Skin of body (tissue), 2 donors: ENCODE data around the gene SCN4B. TPM values are rescaled to one million over a fixed set of nuclear protein-coding genes. Genes with fewer than 3 reads are reported as not detected.

ENCODE experiments used
- DNase-seq: peaks from one replicate; lab custom pipeline; 2025; lab: John Stamatoyannopoulos, UW
- total RNA-seq: library from RNA; depleted of rRNA; stranded (reverse); fragments of >200 nt; gene quantifications from one replicate; pipeline ENCODE4 v1.2.3, GENCODE V29; 2014

Gene SCN4B
- total RNA-seq, 1 donor from 2014 or later: 3.1 TPM

DNA sequence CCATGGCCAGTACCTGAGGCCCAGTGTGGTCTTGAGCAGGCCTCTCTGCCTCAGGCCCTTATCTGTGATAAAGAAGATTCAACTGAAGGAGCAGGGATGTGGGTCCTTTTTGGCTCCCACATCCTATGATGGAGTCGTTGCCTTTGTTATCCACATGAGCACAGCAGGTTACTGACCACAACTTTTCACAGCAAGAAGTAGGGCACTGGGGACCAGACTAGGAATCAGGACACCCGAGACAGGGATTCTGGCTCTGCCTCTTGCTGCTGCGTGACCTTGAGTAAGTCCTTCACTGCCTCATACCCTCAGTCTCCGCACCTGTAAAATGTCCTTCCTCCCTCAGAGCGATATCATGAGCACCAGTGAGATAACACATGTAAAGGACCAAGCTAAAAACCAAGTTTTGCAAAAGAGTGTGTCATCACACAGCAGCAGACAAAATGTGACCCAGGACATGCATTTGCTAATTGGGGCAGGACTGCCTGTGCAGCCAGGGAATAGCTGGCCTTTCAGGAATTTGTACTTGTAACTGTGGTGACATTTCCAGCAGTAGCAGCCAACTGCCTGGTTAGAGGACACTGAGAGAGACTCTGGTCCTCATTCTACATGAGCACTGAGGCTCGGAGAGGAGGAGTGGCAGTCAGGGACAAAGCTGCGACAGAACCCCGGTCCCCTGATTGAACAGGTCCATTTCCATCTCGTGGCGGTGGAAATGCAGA, 52.6 kb downstream of the SCN4B start:
- no peak for DNase-seq

DNA sequence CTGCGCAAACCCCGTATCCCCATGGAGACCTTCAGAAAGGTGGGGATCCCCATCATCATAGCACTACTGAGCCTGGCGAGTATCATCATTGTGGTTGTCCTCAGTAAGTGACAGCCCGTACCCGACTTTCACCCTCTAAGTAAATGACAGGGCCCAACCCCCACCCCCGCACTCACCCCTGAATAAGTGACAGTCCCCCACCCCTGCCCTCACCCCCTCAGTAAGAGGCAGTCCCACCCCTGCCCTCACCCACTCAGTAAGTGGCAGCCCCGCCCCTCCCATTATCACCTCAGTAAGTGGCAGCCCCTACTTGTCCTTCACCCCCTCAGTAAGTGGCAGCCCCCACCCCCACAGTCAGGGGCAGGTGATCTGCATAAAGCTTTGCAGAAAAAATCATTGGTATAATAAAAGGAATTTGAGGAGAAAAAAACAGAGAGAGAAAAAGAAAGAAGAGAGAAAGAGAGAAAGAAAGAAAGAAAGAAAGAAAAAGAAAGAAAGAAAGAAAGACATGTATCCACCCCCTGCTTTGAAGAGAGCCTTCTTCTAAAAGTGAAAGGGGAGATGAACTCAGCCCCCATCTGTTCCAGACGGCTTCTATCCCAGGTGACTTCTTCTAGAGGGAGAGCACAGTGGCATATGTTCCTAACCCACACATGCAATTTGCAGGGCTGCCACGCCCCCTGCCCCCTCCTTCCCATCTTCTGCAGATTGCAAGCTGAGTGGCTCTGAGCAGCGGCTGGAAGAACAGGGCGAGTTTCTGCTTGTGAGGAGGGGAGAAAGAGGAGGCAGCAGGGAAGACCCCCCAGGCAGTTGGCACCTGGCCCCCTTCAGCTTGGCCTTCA, 53.4 kb downstream of the SCN4B start:
- DNase-seq: no peak

DNA sequence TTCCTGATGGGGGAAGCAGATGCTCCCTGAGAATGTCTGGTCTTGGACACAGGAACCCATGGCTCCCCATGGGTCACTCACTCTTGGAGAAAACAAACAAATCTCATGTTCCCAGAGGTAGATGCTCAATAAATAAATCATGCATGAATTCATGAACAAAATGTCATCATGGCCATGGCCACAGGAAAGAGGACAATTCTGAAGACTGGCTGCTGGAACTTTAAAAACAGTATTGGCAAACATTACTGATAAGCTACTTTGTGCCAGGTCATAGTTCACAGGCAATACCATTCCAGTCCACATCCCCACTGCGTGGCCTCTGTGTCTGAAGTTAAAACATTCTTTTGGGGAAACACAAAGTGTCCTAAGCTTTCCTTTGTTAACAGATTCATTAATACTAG, 56.7 kb downstream of the SCN4B start:
- DNase-seq: no peak

DNA sequence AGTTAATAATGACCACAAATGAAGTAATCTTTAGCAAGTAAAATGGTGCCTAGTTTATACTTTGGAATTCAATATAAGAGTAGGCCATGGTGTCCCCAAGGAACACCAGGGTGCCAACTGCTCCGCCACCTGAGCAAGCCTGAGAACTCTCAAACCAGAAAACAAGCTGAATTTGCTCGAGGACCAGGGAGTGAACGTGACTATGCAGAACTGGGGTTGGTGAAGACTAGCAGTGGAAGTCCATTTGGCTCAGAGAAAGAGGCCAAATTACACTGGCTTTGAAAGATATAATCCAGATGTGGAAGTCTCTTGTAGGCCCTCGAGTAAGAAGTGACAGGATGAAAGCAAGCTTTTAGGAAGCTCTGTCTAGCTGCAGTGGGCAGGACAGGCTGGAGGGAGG, 57.1 kb downstream of the SCN4B start:
- DNase-seq: no peak

DNA sequence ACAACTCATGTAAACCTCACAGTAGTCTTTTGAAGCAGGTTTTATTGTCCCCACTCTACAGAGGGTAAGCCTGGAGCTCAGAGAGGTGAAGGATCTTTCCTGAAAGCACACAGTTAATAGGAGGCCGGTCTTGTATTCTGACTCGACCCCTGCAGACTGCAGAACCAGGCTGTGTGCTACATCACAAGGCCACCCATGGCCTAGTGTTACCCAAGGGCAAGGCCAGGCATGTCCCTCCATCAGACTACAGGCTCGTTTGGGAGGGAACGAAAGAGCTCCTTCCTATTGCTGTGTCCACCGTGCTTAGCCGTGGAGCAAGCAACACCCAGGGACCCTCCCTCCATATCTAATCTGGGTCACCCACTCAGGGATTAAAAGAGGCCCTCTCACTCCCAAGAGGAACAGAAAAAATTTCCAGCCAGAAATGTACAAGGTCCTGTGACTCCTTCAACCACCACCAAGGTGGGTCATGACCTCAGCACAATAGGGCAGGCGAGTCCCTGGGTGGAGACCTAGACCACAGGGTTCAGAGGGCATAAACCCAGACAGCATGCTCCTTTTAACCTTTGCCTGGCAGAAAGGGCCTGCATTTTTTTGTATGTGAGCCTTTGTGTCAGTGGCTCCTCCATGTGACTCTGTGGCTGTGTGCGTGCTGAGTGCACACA, 59.6 kb downstream of the SCN4B start:
- DNase-seq: no peak

DNA sequence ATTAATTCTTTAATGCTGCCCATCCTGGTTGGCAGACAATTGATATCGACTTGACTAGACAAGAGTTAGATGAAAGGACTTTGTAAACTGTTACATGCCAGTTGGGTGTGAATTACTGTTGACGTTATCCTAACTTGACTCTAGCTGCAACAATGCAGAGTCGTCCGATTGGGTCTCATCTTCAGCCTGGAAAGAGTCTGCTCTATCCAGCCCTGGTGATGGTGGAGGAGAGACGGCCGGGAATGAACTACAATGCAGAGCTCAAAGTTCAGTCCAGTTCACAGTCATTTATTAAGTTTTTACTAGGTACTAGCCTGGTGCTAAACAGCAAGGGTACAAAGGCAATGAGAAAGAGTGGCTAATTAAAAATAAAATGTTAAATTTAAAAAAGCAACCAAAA, 60.9 kb downstream of the SCN4B start:
- no peak for DNase-seq

DNA sequence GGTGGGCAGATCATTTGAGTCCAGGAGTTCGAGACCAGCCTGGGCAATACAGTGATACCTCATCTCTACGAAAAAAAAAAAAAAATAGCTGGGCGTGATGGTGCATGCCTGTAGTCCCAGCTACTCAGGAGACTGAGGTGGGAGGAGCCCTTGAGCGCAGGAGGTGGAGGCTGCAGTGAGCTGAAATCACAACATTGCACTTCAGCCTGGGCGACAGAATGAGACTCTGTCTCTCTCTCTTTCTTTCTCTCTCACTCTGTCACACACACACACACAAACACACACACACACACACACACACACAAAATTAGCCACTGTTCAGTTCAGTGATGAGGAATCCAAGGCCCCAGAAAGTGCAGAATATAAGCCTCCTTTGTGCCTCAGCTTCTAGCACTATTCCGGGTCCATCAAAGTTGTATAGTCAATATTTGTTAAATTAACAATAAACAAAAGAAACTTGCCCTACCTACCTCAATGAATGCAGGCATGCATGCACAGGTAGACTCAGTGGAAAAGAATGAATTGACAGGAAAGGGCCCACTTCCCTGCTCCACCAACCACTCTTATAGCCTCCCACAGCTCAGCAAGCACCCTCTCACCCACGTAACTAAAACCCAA, 62.0 kb downstream of the SCN4B start:
- no peak for DNase-seq

DNA sequence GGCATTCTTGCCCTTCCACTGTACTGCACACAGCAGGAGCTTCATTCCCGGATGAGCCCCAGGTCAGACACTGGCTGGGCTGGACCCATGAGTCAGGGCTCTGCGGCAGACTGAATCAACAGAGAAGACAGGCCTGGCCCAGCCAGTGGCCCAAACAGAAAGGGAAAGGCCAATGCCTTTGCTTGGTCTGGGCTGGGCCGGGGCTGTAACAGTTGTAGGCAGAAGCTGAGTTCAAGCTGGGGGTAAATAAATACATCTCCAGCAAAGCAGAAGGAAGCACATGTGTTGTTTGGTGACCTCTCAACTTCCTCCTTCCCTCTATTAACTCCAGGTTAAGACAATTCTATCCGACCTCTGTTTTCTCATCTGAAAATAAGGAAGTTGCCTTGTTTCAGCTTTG, 64.1 kb downstream of the SCN4B start:
- DNase-seq: no peak

DNA sequence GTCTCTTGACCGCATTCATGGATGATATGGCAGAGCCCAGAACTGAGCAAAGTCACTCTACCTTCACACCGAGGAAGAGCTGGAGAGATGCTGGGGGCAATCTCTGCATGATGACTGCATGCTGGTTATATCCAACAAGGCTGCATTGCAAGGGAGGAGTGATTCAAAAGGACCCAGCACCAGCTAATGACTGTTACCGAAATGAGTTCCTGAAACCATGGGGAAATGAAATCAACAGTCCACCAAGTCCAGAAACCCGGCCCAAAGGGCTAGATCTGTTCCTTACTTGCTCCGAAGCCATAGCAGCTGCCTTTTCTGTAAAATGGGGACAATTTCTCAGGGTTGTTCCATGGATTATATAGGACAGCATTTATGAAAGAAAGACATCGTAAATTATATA, 64.7 kb downstream of the SCN4B start:
- no peak for DNase-seq

DNA sequence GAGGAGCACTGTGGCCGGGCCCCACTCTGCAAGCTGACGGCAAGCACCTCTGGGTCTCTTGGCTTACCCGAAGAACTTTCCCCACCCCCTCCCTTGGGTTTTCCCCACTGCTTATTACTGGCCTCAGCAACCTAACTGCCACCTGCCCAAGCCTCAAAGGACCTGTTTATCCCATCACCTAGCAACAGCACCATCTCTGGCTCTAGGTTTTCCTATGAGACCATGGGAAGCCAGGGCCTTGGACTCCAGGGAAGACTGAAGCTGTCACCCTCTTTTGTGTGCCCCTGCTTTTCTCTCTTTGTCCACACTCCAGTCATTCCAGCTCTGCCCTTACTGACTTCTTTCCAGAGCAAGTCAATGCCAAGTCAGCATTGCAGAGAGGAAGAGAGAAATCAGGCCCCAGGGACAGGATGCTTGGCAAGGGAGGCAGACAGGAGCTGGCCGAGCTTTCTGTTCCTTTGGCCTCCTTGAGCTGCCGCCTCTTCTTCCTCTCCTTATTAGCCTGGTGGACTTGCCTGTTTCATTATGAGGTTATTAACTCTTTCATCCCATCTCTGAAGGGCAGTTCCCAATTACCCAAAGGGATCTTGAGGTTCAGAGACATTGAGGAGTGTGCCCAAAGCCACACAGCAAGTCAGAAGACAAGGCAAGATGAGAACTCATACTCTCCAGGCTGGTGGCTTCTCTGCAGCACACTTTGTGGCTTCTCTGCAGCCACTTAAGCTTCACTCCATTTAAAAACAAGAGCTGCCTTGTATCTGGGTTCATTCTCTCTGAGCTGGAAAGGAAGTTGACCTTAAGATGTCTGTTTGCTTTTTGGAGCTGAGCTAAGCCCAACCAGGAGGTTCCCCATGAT, 65.5 kb downstream of the SCN4B start, which contains the start of gene SMIM35:
Gene SMIM35 (minus strand): TSS at position 51 of the 856 bp plus-strand sequence. CDS start 206 bp downstream, outside the sequence.
- no peak for DNase-seq

DNA sequence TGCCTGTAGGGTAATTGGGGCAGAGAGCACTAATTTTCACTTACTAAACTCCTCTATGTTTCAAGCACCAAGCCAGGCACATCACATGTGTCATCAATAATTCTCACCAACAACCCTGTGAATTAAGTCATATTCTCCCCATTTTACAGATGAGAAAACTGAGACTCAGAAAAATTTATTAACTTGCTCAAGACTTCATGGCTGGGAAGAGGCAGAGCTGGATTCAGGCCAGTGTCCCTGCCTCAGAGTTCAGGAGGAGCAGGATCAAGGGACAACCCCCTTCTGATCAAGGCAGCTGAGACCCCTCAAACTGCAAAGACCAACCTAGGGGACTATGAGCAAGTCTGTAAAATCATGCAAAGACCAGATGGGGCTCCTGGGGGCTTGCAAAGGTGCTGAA, 68.0 kb downstream of the SCN4B start:
- no peak for DNase-seq

DNA sequence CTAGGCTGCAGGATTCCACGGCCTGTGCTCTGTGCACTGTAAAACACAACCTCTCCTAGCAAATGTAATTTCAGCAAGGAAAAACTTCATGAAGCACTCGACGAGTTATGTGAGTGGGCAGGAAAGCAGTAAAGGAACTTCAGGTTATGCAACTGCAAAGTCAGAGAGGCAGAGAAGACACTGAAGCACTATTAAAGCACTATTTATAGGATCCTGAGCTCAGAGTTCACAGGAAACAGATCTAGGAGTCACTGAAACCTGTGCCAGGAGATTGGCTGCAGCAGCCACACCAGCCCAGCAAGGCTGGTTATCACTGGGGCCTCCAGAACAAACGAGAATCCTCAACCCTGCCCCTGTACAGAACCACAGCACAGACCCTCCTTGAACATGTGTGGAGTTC, 68.4 kb downstream of the SCN4B start:
- DNase-seq: no peak

Other genes with a start within 250 kb of the SCN4B start
- 7.8 TPM for gene TMPRSS13, start 223.4 kb downstream of the SCN4B start, total RNA-seq
- gene IL10RA, start 166.4 kb downstream of the SCN4B start, total RNA-seq: 9.1 TPM
- gene TMPRSS4, start 75.7 kb downstream of the SCN4B start, total RNA-seq: 2.5 TPM
- gene SMIM35, start 65.9 kb downstream of the SCN4B start, total RNA-seq: not detected
- gene SCN2B, start 23.8 kb upstream of the SCN4B start, total RNA-seq: 2.8 TPM
- 12.2 TPM for gene JAML, start 72.2 kb upstream of the SCN4B start, total RNA-seq
- gene MPZL3, start 99.5 kb upstream of the SCN4B start, total RNA-seq: 26.1 TPM
- 56.5 TPM for gene MPZL2, start 111.5 kb upstream of the SCN4B start, total RNA-seq
- 0.30 TPM for gene CD3E, start 151.9 kb upstream of the SCN4B start, total RNA-seq
- gene CD3D, start 189.9 kb upstream of the SCN4B start, total RNA-seq: 0.59 TPM
- 0.10 TPM for gene CD3G, start 191.5 kb upstream of the SCN4B start, total RNA-seq
- 31.4 TPM for gene UBE4A, start 206.8 kb upstream of the SCN4B start, total RNA-seq
- 65.8 TPM for gene ATP5MG, start 248.8 kb upstream of the SCN4B start, total RNA-seq